C4-2B (cell line): ENCODE results near the gene NCAPH2.

ENCODE experiments used
- CTCF ChIP-seq: fragments of 450-650 bp; conservative IDR thresholded peaks from 2 replicates; pipeline ENCODE4 v1.5.1; 2017; ENCODE audit warnings: mild to moderate bottlenecking
- ZFX ChIP-seq: fragments of 450-650 bp; IDR thresholded peaks from 2 replicates; pipeline ENCODE4 v1.6.1; 2017

GRCh38 chr22:50517495-50518260 is 9.7 kb downstream of the NCAPH2 start:
- TF ChIP-seq CTCF, result no peak
- TF ChIP-seq ZFX, result no peak
